Type B pancreatic cell (in vitro differentiated cells): ENCODE measurements around the gene TLE1. TPM values are rescaled to one million over a fixed set of nuclear protein-coding genes. Genes with fewer than 3 reads are reported as not detected.
"Not testable (repeated sequence)": the region's sequence is repeated elsewhere in the genome, so short reads cannot be mapped to it uniquely, and the experiment has no call there.

Experiments used
- DNase-seq: peaks from one replicate; pipeline ENCODE4 v3.0.0; 2021; ENCODE audit warnings: mixed read lengths; ENCODE audit not compliant: unreplicated experiment; ENCODE audit errors: extremely low spot score
- H3K27ac Mint-ChIP-seq: 2 replicates; pipeline ENCODE4 v1.8.0; 2021; ENCODE audit warnings: mild to moderate bottlenecking, mixed read lengths
- H3K27me3 Mint-ChIP-seq: 2 replicates; pipeline ENCODE4 v1.8.0; 2021; ENCODE audit warnings: mixed read lengths
- H3K36me3 Mint-ChIP-seq: 2 replicates; pipeline ENCODE4 v1.8.0; 2021; ENCODE audit warnings: mixed read lengths
- H3K4me1 Mint-ChIP-seq: one replicate; pipeline ENCODE4 v1.8.0; 2021; ENCODE audit warnings: mixed read lengths; ENCODE audit not compliant: unreplicated experiment
- H3K4me3 Mint-ChIP-seq: 2 replicates; pipeline ENCODE4 v1.8.0; 2021; ENCODE audit warnings: mild to moderate bottlenecking, mixed read lengths
- H3K9me3 Mint-ChIP-seq: 2 replicates; pipeline ENCODE4 v1.8.0; 2021; ENCODE audit warnings: mixed read lengths
- CTCF ChIP-seq: fragments of 200-600 bp; sonication (generic); conservative IDR thresholded peaks from 2 replicates; pipeline ENCODE4 v1.5.0; 2021; ENCODE audit warnings: antibody characterized with exemption, mild to moderate bottlenecking
- total RNA-seq: library from RNA; stranded (reverse); gene quantifications from 2 replicates; pipeline ENCODE4 v1.2.1, GENCODE V29; 2021; ENCODE audit warnings: low replicate concordance

TLE1 gene
- total RNA-seq, 1 donor from 2014 or later = 99.6 TPM

- Mint-ChIP-seq H3K36me3 (peaks cover 71% of the 10 kb centered on the region), H3K4me1 (peaks cover 36% of the 10 kb centered on the region), H3K4me3 (no peak overlapping the region), H3K9me3 (peaks cover 8% of the 10 kb centered on the region), H3K27ac (no peak overlapping the region), H3K27me3 (peaks cover 5% of the 10 kb centered on the region)
- TF ChIP-seq CTCF = no peak
- DNase-seq = no peak
Measured at GRCh38 chr9:81598123-81598497, 91.2 kb downstream of the TLE1 start.

- H3K9me3 Mint-ChIP-seq = peaks cover 8% of the 10 kb centered on the region
- H3K4me1 Mint-ChIP-seq = peaks cover 41% of the 10 kb centered on the region
- H3K36me3 Mint-ChIP-seq = peaks cover 70% of the 10 kb centered on the region
- no peak for DNase-seq
- peaks cover 5% of the 10 kb centered on the region for H3K27me3 Mint-ChIP-seq
- H3K4me3 Mint-ChIP-seq = no peak overlapping the region
- H3K27ac Mint-ChIP-seq = no peak overlapping the region
- TF ChIP-seq CTCF = no peak
Measured at GRCh38 chr9:81597419-81598122, 91.8 kb downstream of the TLE1 start.

DNA sequence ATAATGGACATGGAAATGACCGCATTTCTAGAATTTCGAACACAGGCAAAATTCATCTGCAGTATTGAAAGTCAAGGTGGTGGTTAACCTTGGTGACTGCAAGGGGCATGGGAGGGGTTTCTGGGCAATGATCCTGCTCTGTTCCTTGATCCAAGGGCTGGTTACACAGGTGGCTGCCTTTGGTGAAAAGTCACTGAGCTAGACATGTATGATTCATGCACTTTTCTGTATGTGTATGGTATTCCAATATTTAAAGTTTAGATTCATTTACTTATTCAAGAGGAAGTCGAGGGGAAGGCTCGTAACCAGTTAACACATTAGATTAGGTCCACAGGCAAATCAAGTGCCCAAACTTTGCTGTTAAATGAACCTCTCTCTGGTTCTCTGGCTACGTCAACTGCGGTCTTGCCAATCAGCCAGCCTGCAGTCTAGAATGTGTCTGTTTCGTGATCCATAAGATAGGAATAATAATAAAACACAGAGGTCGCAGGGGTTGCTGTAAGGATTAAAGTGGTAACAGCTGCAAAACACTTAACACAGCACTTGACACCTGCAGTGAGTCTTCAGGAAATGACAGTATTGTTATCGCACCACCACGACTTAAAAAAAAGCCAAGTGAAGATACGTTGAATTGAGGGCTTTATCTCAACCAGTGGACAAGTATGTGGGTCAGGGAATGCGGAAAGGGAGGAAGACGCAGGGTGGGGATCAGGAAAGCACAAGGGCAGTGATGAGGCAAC is 92.5 kb downstream of the TLE1 start:
- Mint-ChIP-seq H3K36me3 (peaks cover 65% of the 10 kb centered on the region), H3K4me1 (peaks cover 40% of the 10 kb centered on the region), H3K27ac (no peak overlapping the region), H3K4me3 (no peak overlapping the region), H3K27me3 (peaks cover 4% of the 10 kb centered on the region), H3K9me3 (peaks cover 8% of the 10 kb centered on the region)
- no peak for DNase-seq
- TF ChIP-seq CTCF = no peak

GRCh38 chr9:81595887-81596543 is 93.3 kb downstream of the TLE1 start:
- peaks cover 36% of the 10 kb centered on the region for H3K4me1 Mint-ChIP-seq
- H3K27me3 Mint-ChIP-seq = no peaks in the 10 kb centered on the region
- TF ChIP-seq CTCF = no peak
- H3K9me3 Mint-ChIP-seq = peaks cover 8% of the 10 kb centered on the region
- peaks cover 64% of the 10 kb centered on the region for H3K36me3 Mint-ChIP-seq
- no peak for DNase-seq
- H3K27ac Mint-ChIP-seq = no peak overlapping the region
- no peak overlapping the region for H3K4me3 Mint-ChIP-seq

- not testable (repeated sequence) for H3K27ac Mint-ChIP-seq, H3K9me3 Mint-ChIP-seq, H3K27me3 Mint-ChIP-seq, H3K4me3 Mint-ChIP-seq, DNase-seq
- peaks cover 68% of the 10 kb centered on the region for H3K36me3 Mint-ChIP-seq
- peaks cover 35% of the 10 kb centered on the region for H3K4me1 Mint-ChIP-seq
Measured at GRCh38 chr9:81595293-81595692, 94.1 kb downstream of the TLE1 start.

DNA sequence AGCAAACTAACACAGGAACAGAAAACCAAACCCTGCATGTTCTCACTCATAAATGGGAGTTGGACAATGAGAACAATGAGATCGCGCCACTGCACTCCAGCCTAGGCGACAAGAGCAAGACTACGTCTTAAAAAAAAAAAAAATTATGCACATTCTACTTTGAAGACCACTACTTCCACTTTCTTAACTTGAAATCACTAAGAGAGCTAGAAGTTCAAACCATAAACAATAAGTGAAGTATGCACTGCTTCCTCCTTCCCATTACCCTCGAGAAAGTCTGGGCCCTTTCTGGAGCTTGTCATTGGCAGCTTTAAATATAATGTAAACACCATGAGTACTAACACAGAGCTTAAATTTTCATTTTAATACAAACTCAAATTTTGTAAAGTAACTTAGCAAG is 94.9 kb downstream of the TLE1 start:
- H3K9me3 Mint-ChIP-seq = peaks cover 8% of the 10 kb centered on the region
- H3K4me1 Mint-ChIP-seq = peaks cover 36% of the 10 kb centered on the region
- peaks cover 72% of the 10 kb centered on the region for H3K36me3 Mint-ChIP-seq
- H3K27ac Mint-ChIP-seq = no peak overlapping the region
- DNase-seq = no peak
- no peak overlapping the region for H3K4me3 Mint-ChIP-seq
- no peak for TF ChIP-seq CTCF
- H3K27me3 Mint-ChIP-seq = peaks cover 4% of the 10 kb centered on the region
